K562 (cell line): ENCODE results near the gene CTSW. TPM values are rescaled to one million over a fixed set of nuclear protein-coding genes. Genes with fewer than 3 reads are reported as not detected.

ENCODE experiments used
- BCLAF1 ChIP-seq, 2 experiments: fragments of 450-650 bp in 1 of 2; IDR thresholded peaks; 2 replicates each; pipeline ENCODE4 v1.6.1; 2011 to 2017; ENCODE audit warnings: low read depth in 2 of 2, antibody characterized with exemption in 1 of 2, borderline replicate concordance in 1 of 2, low read length in 1 of 2, mild to moderate bottlenecking in 1 of 2, mixed read lengths in 1 of 2; ENCODE audit not compliant: control insufficient read depth in 1 of 2
- ELF1 ChIP-seq: fragments of 200-800 bp; sonication (Bioruptor generic); IDR thresholded peaks from 2 replicates; pipeline ENCODE4 v1.6.1; 2016; ENCODE audit warnings: missing genetic modification characterization, missing compliant biosample characterization
- ETV1 ChIP-seq: fragments of 450-650 bp; conservative IDR thresholded peaks from 2 replicates; pipeline ENCODE4 v1.6.1; 2016; ENCODE audit warnings: missing genetic modification characterization, control low read depth, low read depth, missing compliant biosample characterization
- HCFC1 ChIP-seq: IDR thresholded peaks from 2 replicates; pipeline ENCODE4 v1.6.1; 2012; ENCODE audit warnings: low read depth, low read length, improper control_type of control experiment
- MECOM ChIP-seq: fragments of 250-450 bp; sonication (Bioruptor Pico); IDR thresholded peaks from 2 replicates; pipeline ENCODE4 v1.8.0; 2022; ENCODE audit warnings: inconsistent platforms
- POLR2G ChIP-seq: fragments of 200-400 bp; formaldehyde crosslinking; IDR thresholded peaks from 2 replicates; pipeline ENCODE4 v1.6.1; 2017; ENCODE audit warnings: low read depth, mild to moderate bottlenecking, antibody characterized with exemption, low read length, moderate library complexity
- POLR3A ChIP-seq: IDR thresholded peaks from 2 replicates; pipeline ENCODE4 v1.6.1; 2011; ENCODE audit warnings: borderline replicate concordance, mild to moderate bottlenecking, moderate library complexity; ENCODE audit not compliant: insufficient read length, insufficient read depth; ENCODE audit errors: extremely low read depth
- TOE1 ChIP-seq, 2 experiments: fragments of 450-650 bp in 1 of 2; sonication (generic) in 1 of 2; formaldehyde crosslinking in 1 of 2; IDR thresholded peaks; 2 replicates each; pipeline versions ENCODE4 v1.7.1 to v1.8.0; 2016 to 2022; ENCODE audit warnings: borderline replicate concordance in 2 of 2, mild to moderate bottlenecking in 2 of 2, antibody characterized with exemption in 1 of 2, inconsistent platforms in 1 of 2, low read depth in 1 of 2, missing genetic modification reagents in 1 of 2, moderate library complexity in 1 of 2
- ZNF184 ChIP-seq: sonication (generic); formaldehyde crosslinking; IDR thresholded peaks from 2 replicates; pipeline ENCODE4 v1.5.0; 2020; ENCODE audit warnings: missing genetic modification reagents
- polyA plus RNA-seq, 8 experiments: library from polyadenylated mRNA; depleted of rRNA in 4 of 8; stranded (reverse) in 5 of 8; unstranded in 3 of 8; fragments of >200 nt; fragmentation: Nextera tagmentation in 2 of 8; fragmentation: Illumina TruSeq in 1 of 8; extraction: Ambion mirVana in 2 of 8; extraction: Trizol in 1 of 8; gene quantifications; 2 replicates each; pipeline versions ENCODE4 v1.2.1 to v1.2.3, GENCODE V29; 2011 to 2014; ENCODE audit warnings: inconsistent platforms in 1 of 8, missing spikeins in 1 of 8
- total RNA-seq, 7 experiments: library from RNA; depleted of rRNA in 6 of 7; stranded (reverse); fragments of >200 nt in 6 of 7; fragmentation: Illumina TruSeq in 2 of 7; extraction: Trizol in 2 of 7; gene quantifications; 2 replicates each; pipeline versions ENCODE4 v1.2.1 to v1.2.3, GENCODE V29; 2011 to 2021; ENCODE audit warnings: low replicate concordance in 1 of 7
- TF ChIP-seq, protein P1 (sequence below): fragments of 150-350 bp; IDR thresholded peaks from 2 replicates; pipeline ENCODE4 v1.6.1; 2014; ENCODE audit warnings: low read depth, mild to moderate bottlenecking, low read length, borderline replicate concordance
- TF ChIP-seq, protein P2 (sequence below): sonication (generic); formaldehyde crosslinking; IDR thresholded peaks from 2 replicates; pipeline ENCODE4 v1.8.0; 2022; ENCODE audit warnings: mild to moderate bottlenecking, missing genetic modification reagents
- TF ChIP-seq, protein P3 (sequence below): fragments of 450-650 bp; IDR thresholded peaks from 2 replicates; pipeline ENCODE4 v1.6.1; 2014; ENCODE audit warnings: low read depth, mild to moderate bottlenecking, moderate library complexity, borderline replicate concordance
- TF ChIP-seq, protein P4 (sequence below): fragments of 200-400 bp; formaldehyde crosslinking; IDR thresholded peaks from 2 replicates; pipeline ENCODE4 v1.6.1; 2017; ENCODE audit warnings: mild to moderate bottlenecking, low read depth, low read length, moderate library complexity

Gene CTSW
- total and polyA plus RNA-seq, 9 of the 15 experiments (the other 6 are each of a cell fraction or from before 2014, with no cell fraction given), result 0.04 TPM; not detected in 8

- TF ChIP-seq, protein P1, sequence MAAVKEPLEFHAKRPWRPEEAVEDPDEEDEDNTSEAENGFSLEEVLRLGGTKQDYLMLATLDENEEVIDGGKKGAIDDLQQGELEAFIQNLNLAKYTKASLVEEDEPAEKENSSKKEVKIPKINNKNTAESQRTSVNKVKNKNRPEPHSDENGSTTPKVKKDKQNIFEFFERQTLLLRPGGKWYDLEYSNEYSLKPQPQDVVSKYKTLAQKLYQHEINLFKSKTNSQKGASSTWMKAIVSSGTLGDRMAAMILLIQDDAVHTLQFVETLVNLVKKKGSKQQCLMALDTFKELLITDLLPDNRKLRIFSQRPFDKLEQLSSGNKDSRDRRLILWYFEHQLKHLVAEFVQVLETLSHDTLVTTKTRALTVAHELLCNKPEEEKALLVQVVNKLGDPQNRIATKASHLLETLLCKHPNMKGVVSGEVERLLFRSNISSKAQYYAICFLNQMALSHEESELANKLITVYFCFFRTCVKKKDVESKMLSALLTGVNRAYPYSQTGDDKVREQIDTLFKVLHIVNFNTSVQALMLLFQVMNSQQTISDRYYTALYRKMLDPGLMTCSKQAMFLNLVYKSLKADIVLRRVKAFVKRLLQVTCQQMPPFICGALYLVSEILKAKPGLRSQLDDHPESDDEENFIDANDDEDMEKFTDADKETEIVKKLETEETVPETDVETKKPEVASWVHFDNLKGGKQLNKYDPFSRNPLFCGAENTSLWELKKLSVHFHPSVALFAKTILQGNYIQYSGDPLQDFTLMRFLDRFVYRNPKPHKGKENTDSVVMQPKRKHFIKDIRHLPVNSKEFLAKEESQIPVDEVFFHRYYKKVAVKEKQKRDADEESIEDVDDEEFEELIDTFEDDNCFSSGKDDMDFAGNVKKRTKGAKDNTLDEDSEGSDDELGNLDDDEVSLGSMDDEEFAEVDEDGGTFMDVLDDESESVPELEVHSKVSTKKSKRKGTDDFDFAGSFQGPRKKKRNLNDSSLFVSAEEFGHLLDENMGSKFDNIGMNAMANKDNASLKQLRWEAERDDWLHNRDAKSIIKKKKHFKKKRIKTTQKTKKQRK, result no peak
- TF ChIP-seq, protein P2, sequence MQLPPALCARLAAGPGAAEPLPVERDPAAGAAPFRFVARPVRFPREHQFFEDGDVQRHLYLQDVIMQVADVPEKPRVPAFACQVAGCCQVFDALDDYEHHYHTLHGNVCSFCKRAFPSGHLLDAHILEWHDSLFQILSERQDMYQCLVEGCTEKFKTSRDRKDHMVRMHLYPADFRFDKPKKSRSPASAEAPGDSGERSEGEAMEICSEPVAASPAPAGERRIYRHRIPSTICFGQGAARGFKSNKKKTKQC (CRISPR knock-in tag), result peak; percentile 48; the same call in 1 of the 2 replicates
- TF ChIP-seq MECOM (CRISPR knock-in tag), result no peak
- peak; percentile 99 for TF ChIP-seq HCFC1
- TF ChIP-seq ELF1 (tag), result peak; percentile 73
- TF ChIP-seq TOE1 (IDR thresholded peaks at IDR 0.05; ENCODE audit: borderline replicate concordance), result no peak
- no peak for TF ChIP-seq TOE1 (CRISPR knock-in tag; IDR thresholded peaks at IDR 0.05; ENCODE audit: borderline replicate concordance, low read depth)
- TF ChIP-seq, protein P3, sequence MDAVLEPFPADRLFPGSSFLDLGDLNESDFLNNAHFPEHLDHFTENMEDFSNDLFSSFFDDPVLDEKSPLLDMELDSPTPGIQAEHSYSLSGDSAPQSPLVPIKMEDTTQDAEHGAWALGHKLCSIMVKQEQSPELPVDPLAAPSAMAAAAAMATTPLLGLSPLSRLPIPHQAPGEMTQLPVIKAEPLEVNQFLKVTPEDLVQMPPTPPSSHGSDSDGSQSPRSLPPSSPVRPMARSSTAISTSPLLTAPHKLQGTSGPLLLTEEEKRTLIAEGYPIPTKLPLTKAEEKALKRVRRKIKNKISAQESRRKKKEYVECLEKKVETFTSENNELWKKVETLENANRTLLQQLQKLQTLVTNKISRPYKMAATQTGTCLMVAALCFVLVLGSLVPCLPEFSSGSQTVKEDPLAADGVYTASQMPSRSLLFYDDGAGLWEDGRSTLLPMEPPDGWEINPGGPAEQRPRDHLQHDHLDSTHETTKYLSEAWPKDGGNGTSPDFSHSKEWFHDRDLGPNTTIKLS, result peak; percentile 88
- 0 out of 4 replicates have a peak, but pooled peaks of 1 of the 2 experiments have one; percentile 24 for TF ChIP-seq BCLAF1 (IDR thresholded peaks at IDR 0.05; ENCODE audit: borderline replicate concordance in 1 of 2, control insufficient read depth in 1 of 2, low read depth in 2 of 2, low read length in 1 of 2)
- TF ChIP-seq, protein P4, sequence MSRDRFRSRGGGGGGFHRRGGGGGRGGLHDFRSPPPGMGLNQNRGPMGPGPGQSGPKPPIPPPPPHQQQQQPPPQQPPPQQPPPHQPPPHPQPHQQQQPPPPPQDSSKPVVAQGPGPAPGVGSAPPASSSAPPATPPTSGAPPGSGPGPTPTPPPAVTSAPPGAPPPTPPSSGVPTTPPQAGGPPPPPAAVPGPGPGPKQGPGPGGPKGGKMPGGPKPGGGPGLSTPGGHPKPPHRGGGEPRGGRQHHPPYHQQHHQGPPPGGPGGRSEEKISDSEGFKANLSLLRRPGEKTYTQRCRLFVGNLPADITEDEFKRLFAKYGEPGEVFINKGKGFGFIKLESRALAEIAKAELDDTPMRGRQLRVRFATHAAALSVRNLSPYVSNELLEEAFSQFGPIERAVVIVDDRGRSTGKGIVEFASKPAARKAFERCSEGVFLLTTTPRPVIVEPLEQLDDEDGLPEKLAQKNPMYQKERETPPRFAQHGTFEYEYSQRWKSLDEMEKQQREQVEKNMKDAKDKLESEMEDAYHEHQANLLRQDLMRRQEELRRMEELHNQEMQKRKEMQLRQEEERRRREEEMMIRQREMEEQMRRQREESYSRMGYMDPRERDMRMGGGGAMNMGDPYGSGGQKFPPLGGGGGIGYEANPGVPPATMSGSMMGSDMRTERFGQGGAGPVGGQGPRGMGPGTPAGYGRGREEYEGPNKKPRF, result no peak
- TF ChIP-seq POLR2G, result peak; percentile 96
- TF ChIP-seq ZNF184 (CRISPR knock-in tag), result no peak
- no peak for TF ChIP-seq POLR3A
- peak; percentile 74 for TF ChIP-seq ETV1 (tag)
Observed at GRCh38 chr11:65857853-65858680, 21.6 kb upstream of the CTSW start, which contains the start of gene CFL1 (continued).
